Measurements from ENCODE around the gene PTPRCAP.

DNA sequence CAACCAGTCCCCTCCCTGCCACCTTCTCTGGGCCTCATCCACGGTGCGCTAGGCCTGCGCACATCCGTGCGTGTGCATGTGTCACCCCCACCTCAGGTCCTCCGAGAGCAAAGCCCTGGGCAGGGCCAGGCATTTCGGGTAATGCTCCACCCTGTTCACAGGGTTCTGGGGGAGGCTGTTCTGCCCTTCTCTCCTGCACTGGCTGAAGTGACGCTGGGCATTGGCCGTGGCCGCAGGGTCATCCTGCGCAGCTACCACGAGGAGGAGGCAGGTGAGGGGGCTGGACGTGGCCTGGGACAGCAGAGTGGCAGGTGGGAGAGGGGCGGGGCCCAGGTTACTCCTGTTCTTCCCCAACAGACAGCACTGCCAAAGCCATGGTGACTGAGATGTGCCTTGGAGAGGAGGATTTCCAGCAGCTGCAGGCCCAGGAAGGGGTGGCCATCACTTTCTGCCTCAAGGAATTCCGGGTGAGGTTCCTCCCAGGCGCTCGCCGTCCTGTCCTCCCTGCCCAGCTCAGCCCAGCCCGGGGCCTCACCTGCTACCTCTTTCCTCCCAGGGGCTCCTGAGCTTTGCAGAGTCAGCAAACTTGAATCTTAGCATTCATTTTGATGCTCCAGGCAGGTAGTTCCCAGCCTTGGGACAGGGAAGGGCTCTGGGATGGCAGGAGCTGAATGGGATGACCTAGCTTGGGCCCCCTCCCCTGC, 41.8 kb downstream of the PTPRCAP start:
- no peak for TF ChIP-seq POLR2A (IDR thresholded peaks at IDR 0.05)
- TF ChIP-seq, protein P1, sequence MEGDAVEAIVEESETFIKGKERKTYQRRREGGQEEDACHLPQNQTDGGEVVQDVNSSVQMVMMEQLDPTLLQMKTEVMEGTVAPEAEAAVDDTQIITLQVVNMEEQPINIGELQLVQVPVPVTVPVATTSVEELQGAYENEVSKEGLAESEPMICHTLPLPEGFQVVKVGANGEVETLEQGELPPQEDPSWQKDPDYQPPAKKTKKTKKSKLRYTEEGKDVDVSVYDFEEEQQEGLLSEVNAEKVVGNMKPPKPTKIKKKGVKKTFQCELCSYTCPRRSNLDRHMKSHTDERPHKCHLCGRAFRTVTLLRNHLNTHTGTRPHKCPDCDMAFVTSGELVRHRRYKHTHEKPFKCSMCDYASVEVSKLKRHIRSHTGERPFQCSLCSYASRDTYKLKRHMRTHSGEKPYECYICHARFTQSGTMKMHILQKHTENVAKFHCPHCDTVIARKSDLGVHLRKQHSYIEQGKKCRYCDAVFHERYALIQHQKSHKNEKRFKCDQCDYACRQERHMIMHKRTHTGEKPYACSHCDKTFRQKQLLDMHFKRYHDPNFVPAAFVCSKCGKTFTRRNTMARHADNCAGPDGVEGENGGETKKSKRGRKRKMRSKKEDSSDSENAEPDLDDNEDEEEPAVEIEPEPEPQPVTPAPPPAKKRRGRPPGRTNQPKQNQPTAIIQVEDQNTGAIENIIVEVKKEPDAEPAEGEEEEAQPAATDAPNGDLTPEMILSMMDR (IDR thresholded peaks at IDR 0.05), result no peak
- no peak for TF ChIP-seq POLR2AphosphoS5 (IDR thresholded peaks at IDR 0.05)
- no peak for TF ChIP-seq EP300 (IDR thresholded peaks at IDR 0.05; ENCODE audit: low read depth)

Measured in transverse colon (tissue), 4 donors.